Stimulated activated CD4-positive, alpha-beta T cell treated with anti-CD3 and anti-CD28 coated beads, TNF-alpha, amount 100 ng/mL, for 1 hour (primary cell): ENCODE data around the gene AP2S1.
"Not testable (repeated sequence)": the region's sequence is repeated elsewhere in the genome, so short reads cannot be mapped to it uniquely, and the experiment has no call there.

Experiments
- DNase-seq, 3 donors: peaks; one replicate each; pipeline ENCODE4 v3.0.0-alpha.2; 2020; ENCODE audit warnings: low read depth in 3 of 3, low spot score in 1 of 3

Gene AP2S1

GRCh38 chr19:46844067-46844489 is 6.6 kb downstream of the AP2S1 start:
- DNase-seq: no peak

GRCh38 chr19:46842791-46843190 is 7.9 kb downstream of the AP2S1 start:
- DNase-seq: no peak

- no peak for DNase-seq
These were observed 9.1 kb downstream of the AP2S1 start for GRCh38 chr19:46841458-46842083.

GRCh38 chr19:46840498-46840942 is 10.1 kb downstream of the AP2S1 start:
- DNase-seq: peak in 2 of 3 donors; percentile 26 to 29

- no peak for DNase-seq
These were observed 10.7 kb downstream of the AP2S1 start for GRCh38 chr19:46839752-46840497.

- DNase-seq: no peak
These were observed 12.5 kb downstream of the AP2S1 start for GRCh38 chr19:46838160-46838559.

- no peak for DNase-seq
These were observed 15.7 kb downstream of the AP2S1 start for GRCh38 chr19:46834984-46835383.

- DNase-seq: no peak
These were observed 16.5 kb downstream of the AP2S1 start for GRCh38 chr19:46834121-46834520.

GRCh38 chr19:46830864-46831263 is 19.8 kb downstream of the AP2S1 start:
- no peak for DNase-seq

- DNase-seq: no peak
These were observed 22.2 kb downstream of the AP2S1 start for GRCh38 chr19:46828484-46828883.

- no peak for DNase-seq
These were observed 25.0 kb downstream of the AP2S1 start for GRCh38 chr19:46825731-46826055.

- DNase-seq: no peak
These were observed 25.5 kb downstream of the AP2S1 start for GRCh38 chr19:46824890-46825730.

GRCh38 chr19:46823049-46823448 is 27.6 kb downstream of the AP2S1 start:
- DNase-seq: no peak

GRCh38 chr19:46822410-46822787 is 28.2 kb downstream of the AP2S1 start:
- not testable (repeated sequence) for DNase-seq

- peak; percentile 12 to 23 (median 20) for DNase-seq
These were observed 28.9 kb downstream of the AP2S1 start for GRCh38 chr19:46821512-46822409.

- no peak for DNase-seq
These were observed 31.8 kb downstream of the AP2S1 start for GRCh38 chr19:46818812-46819211.

- no peak for DNase-seq
These were observed 34.6 kb downstream of the AP2S1 start for GRCh38 chr19:46815833-46816627.

GRCh38 chr19:46813839-46814358 is 36.7 kb downstream of the AP2S1 start:
- DNase-seq: no peak

GRCh38 chr19:46812977-46813838 is 37.4 kb downstream of the AP2S1 start:
- no peak for DNase-seq
